HCT116 (cell line): ENCODE results near the gene TMC6. TPM values are rescaled to one million over a fixed set of nuclear protein-coding genes. Genes with fewer than 3 reads are reported as not detected.

Source experiments
- ATAC-seq: fragments of 200-7000 bp; cut with Tn5 transposase; 2 replicates; pipeline ENCODE4 v1.9.1; 2020; ENCODE audit warnings: mild to moderate bottlenecking, moderate library complexity
- BruUV-seq: library from RNA; stranded (reverse); fragments of 400-500 nt; replicated peaks from 2 replicates; lab custom pipeline; 2021; lab: Mats Ljungman, UMichigan
- CTCF ChIA-PET: fragments of 300-600 bp; sonication (Branson Sonifier 250); formaldehyde crosslinking; loops from one replicate; lab custom pipeline; 2021; ENCODE audit warnings: antibody characterized with exemption; lab: Charles Lee
- POLR2A ChIA-PET: fragments of 300-600, 350-600 bp; sonication (Branson Sonifier 250); formaldehyde crosslinking; loops from one replicate; lab custom pipeline; 2021; ENCODE audit warnings: antibody characterized with exemption; lab: Charles Lee
- RAD21 ChIA-PET, 2 experiments: fragments of 300-600 bp; sonication (Branson Sonifier 250); formaldehyde crosslinking; loops; one replicate each; lab custom pipeline; 2023; ENCODE audit warnings: low total read pairs in 2 of 2; ENCODE audit not compliant: uncharacterized antibody in 2 of 2, unreplicated experiment in 2 of 2, low non-redundant PET in 1 of 2; lab: Charles Lee
- DNase-seq: peaks from one replicate; pipeline ENCODE4 v3.0.0-alpha.2; 2010; ENCODE audit warnings: low read depth, low spot score
- H2AFZ ChIP-seq: fragments of 200-600 bp; shearing (Covaris generic), sonication (generic); 2 replicates; pipeline ENCODE4 v1.6.1; 2017; ENCODE audit warnings: low read depth, mixed run types, mixed read lengths, antibody characterized with exemption, low read length; ENCODE audit not compliant: poor library complexity, severe bottlenecking
- H3K27ac ChIP-seq: 2 replicates; pipeline ENCODE4 v1.5.1; 2012; ENCODE audit warnings: low read depth, low read length
- H3K27me3 ChIP-seq: fragments of 200-600 bp; sonication (generic); 2 replicates; pipeline ENCODE4 v1.6.1; 2016; ENCODE audit warnings: mixed run types, low read length, mixed read lengths; ENCODE audit not compliant: insufficient read depth
- H3K36me3 ChIP-seq, 2 experiments: fragments of 200-500 bp in 1 of 2; fragments of 200-600 bp in 1 of 2; sonication (Bioruptor generic) in 1 of 2; sonication (generic) in 1 of 2; 2 replicates each; pipeline versions ENCODE4 v1.5.1 to v1.6.1; 2014 to 2016; ENCODE audit warnings: low read length in 2 of 2, inconsistent platforms in 1 of 2, mixed read lengths in 1 of 2, mixed run types in 1 of 2; ENCODE audit not compliant: insufficient read depth in 2 of 2, control insufficient read depth in 1 of 2
- H3K4me1 ChIP-seq, 2 experiments: fragments of 200-600 bp in 1 of 2; sonication (generic) in 1 of 2; 2 replicates each; pipeline versions ENCODE4 v1.5.1 to v1.6.1; 2012 to 2017; ENCODE audit warnings: low read length in 2 of 2, inconsistent platforms in 1 of 2, mild to moderate bottlenecking in 1 of 2, mixed read lengths in 1 of 2, mixed run types in 1 of 2, moderate library complexity in 1 of 2; ENCODE audit not compliant: insufficient read depth in 2 of 2, control insufficient read depth in 1 of 2
- H3K4me2 ChIP-seq: fragments of 200-600 bp; sonication (generic); 2 replicates; pipeline ENCODE4 v1.6.1; 2017; ENCODE audit warnings: mixed run types, low read length, mixed read lengths
- H3K4me3 ChIP-seq, 2 experiments: fragments of 200-600 bp in 1 of 2; sonication (generic) in 1 of 2; replicated peaks in 1 of 2; 2 replicates each; pipeline ENCODE4 v1.5.1; 2011 to 2016; ENCODE audit warnings: low read length in 2 of 2, control low read depth in 1 of 2, low read depth in 1 of 2, mild to moderate bottlenecking in 1 of 2, mixed read lengths in 1 of 2, mixed run types in 1 of 2
- H3K79me2 ChIP-seq: fragments of 200-600 bp; sonication (generic); 2 replicates; pipeline ENCODE4 v1.6.1; 2017; ENCODE audit warnings: mild to moderate bottlenecking, mixed run types, low read length, moderate library complexity, mixed read lengths; ENCODE audit not compliant: insufficient read depth
- H3K9ac ChIP-seq: fragments of 200-600 bp; sonication (generic); 2 replicates; pipeline ENCODE4 v1.6.1; 2016; ENCODE audit warnings: low read length, mixed read lengths
- H3K9me2 ChIP-seq: fragments of 200-600 bp; sonication (generic), shearing (Covaris generic); 2 replicates; pipeline ENCODE4 v1.6.1; 2017; ENCODE audit warnings: mixed run types, mild to moderate bottlenecking, moderate library complexity; ENCODE audit not compliant: insufficient read depth
- H3K9me3 ChIP-seq, 2 experiments: fragments of 200-500 bp in 1 of 2; fragments of 200-600 bp in 1 of 2; sonication (Bioruptor generic) in 1 of 2; sonication (generic) in 1 of 2; 2 replicates each; pipeline ENCODE4 v1.6.1; 2014 to 2017; ENCODE audit warnings: low read length in 2 of 2, mixed read lengths in 2 of 2, inconsistent platforms in 1 of 2, low read depth in 1 of 2, mild to moderate bottlenecking in 1 of 2, mixed run types in 1 of 2, moderate library complexity in 1 of 2; ENCODE audit not compliant: control insufficient read depth in 1 of 2, insufficient read depth in 1 of 2
- H4K20me1 ChIP-seq: fragments of 200-600 bp; sonication (generic), shearing (Covaris generic); 2 replicates; pipeline ENCODE4 v1.6.1; 2017; ENCODE audit warnings: mixed run types, mild to moderate bottlenecking, moderate library complexity; ENCODE audit not compliant: insufficient read depth
- POLR2A ChIP-seq: IDR thresholded peaks from 2 replicates; pipeline ENCODE4 v1.7.0; 2011; ENCODE audit warnings: borderline replicate concordance; ENCODE audit not compliant: insufficient read depth, insufficient read length; ENCODE audit errors: extremely low read depth
- POLR2AphosphoS5 ChIP-seq: IDR thresholded peaks from 2 replicates; pipeline ENCODE4 v1.6.1; 2011; ENCODE audit warnings: mild to moderate bottlenecking, low read depth, low read length, moderate library complexity
- ZFX ChIP-seq: fragments of 450-650 bp; IDR thresholded peaks from 2 replicates; pipeline ENCODE4 v1.6.1; 2017
- ZNF274 ChIP-seq: fragments of 200-500 bp; sonication (Bioruptor generic); IDR thresholded peaks from 2 replicates; pipeline ENCODE4 v1.6.1; 2014; ENCODE audit warnings: mild to moderate bottlenecking, low read depth, low read length, inconsistent platforms
- intact Hi-C: fragments of 100-400 bp; cut with micrococcal nuclease; formaldehyde crosslinking; loops from 2 replicates; pipeline ENCODE4 v1.10.0; 2022
- total RNA-seq: library from RNA; stranded (reverse); gene quantifications from one replicate; pipeline ENCODE4 v1.2.1, GENCODE V29; 2021; ENCODE audit not compliant: unreplicated experiment
- TF ChIP-seq, protein P1 (sequence below): IDR thresholded peaks from 2 replicates; pipeline ENCODE4 v1.6.1; 2012; ENCODE audit warnings: low read depth

The TMC6 gene
- total RNA-seq, 1 experiment from 2014 or later: 142 TPM

DNA sequence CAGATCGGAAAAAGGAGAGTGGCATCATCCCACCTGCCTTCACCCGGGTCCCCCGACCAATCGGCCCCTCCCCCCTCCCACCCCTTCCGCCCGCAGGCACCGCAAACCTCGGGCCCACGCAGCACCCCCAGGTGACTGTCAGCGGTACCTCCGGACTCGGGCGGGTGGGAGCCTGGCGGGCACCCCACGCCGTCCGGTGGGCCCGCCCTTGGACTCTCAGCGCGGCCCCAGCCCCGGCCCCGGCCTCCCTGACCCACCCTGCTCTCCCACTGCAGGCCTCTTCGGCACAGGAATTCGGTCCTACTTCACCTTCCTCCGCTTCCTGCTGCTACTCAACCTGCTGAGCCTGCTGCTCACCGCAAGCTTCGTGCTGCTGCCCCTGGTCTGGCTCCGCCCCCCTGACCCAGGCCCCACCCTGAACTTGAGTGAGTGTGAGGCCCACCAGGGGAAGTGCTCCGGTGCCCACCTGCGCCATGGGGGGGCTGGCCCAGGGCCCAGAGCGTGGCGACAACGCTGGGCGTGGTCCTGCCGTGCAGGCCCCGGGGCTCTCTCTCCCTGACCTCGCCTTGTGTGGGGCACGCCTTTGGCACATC is 3.6 kb upstream of the TMC6 start:
- ATAC-seq: peak; percentile 29
- CTCF ChIA-PET: interaction anchor here (1.0 kb wide), 1 partner anchor 10 kb away, joined by 6 read pairs; no protein-coding TSS in a partner anchor
- no peaks in the 10 kb centered on the region for H3K9me3 ChIP-seq
- no peak for DNase-seq
- H3K9me2 ChIP-seq: no peaks in the 10 kb centered on the region
- TF ChIP-seq ZFX: peak; percentile 82; the same call in 1 of the 2 replicates
- no peak for TF ChIP-seq ZNF274
- TF ChIP-seq, protein P1, sequence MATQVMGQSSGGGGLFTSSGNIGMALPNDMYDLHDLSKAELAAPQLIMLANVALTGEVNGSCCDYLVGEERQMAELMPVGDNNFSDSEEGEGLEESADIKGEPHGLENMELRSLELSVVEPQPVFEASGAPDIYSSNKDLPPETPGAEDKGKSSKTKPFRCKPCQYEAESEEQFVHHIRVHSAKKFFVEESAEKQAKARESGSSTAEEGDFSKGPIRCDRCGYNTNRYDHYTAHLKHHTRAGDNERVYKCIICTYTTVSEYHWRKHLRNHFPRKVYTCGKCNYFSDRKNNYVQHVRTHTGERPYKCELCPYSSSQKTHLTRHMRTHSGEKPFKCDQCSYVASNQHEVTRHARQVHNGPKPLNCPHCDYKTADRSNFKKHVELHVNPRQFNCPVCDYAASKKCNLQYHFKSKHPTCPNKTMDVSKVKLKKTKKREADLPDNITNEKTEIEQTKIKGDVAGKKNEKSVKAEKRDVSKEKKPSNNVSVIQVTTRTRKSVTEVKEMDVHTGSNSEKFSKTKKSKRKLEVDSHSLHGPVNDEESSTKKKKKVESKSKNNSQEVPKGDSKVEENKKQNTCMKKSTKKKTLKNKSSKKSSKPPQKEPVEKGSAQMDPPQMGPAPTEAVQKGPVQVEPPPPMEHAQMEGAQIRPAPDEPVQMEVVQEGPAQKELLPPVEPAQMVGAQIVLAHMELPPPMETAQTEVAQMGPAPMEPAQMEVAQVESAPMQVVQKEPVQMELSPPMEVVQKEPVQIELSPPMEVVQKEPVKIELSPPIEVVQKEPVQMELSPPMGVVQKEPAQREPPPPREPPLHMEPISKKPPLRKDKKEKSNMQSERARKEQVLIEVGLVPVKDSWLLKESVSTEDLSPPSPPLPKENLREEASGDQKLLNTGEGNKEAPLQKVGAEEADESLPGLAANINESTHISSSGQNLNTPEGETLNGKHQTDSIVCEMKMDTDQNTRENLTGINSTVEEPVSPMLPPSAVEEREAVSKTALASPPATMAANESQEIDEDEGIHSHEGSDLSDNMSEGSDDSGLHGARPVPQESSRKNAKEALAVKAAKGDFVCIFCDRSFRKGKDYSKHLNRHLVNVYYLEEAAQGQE: no peak
- peak; percentile 57 for TF ChIP-seq POLR2A
- TF ChIP-seq POLR2AphosphoS5: peak; percentile 85
- peak overlapping the region; percentile 71 for H3K9ac ChIP-seq
- peaks cover 36 to 70% of the 10 kb centered on the region in 2 experiments for H3K4me1 ChIP-seq
- peak overlapping the region; percentile 96 for H3K4me2 ChIP-seq
- H3K4me3 ChIP-seq: peak overlapping the region; percentile 57 to 68
- no TSS peak for BruUV-seq
- intact Hi-C loops: no loop called here
- no peaks in the 10 kb centered on the region for H4K20me1 ChIP-seq
- peak overlapping the region; percentile 77 for H2AFZ ChIP-seq
- no peaks in the 10 kb centered on the region for H3K27me3 ChIP-seq
- H3K36me3 ChIP-seq: no peaks in the 10 kb centered on the region
- peaks cover 7% of the 10 kb centered on the region; the same call in 1 of the 2 replicates for H3K79me2 ChIP-seq
- H3K27ac ChIP-seq: peak overlapping the region; percentile 49
- POLR2A ChIA-PET: no interaction called here
- RAD21 ChIA-PET: no interaction called here
